Measurements from ENCODE around the gene ATP6V1D.
"Not testable (repeated sequence)": the region's sequence is repeated elsewhere in the genome, so short reads cannot be mapped to it uniquely, and the experiment has no call there.

ATP6V1D gene

GRCh38 chr14:67370830-67371229, 11.2 kb upstream of the ATP6V1D start:
- DNase-seq (ENCODE audit: low spot score), result no peak

DNA sequence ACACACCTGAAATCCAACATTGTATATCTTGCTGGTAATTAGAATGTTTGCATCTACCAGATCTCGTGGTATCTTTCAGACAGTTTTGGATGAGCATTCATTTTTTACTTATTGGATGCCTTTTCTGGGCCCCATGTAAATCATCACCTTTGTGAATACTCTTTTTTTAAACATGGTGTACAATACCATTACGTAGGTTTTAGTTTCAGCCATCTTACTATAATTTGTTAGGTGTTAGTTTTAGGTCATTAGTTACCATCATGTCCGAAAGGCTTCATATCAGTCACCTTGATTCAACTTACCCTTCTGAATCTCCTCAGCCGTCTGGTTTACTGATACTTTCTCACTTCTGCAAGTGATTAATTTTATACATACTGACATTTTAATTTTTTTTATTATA, 5.9 kb upstream of the ATP6V1D start:
- no peak for DNase-seq (ENCODE audit: low spot score)

DNA sequence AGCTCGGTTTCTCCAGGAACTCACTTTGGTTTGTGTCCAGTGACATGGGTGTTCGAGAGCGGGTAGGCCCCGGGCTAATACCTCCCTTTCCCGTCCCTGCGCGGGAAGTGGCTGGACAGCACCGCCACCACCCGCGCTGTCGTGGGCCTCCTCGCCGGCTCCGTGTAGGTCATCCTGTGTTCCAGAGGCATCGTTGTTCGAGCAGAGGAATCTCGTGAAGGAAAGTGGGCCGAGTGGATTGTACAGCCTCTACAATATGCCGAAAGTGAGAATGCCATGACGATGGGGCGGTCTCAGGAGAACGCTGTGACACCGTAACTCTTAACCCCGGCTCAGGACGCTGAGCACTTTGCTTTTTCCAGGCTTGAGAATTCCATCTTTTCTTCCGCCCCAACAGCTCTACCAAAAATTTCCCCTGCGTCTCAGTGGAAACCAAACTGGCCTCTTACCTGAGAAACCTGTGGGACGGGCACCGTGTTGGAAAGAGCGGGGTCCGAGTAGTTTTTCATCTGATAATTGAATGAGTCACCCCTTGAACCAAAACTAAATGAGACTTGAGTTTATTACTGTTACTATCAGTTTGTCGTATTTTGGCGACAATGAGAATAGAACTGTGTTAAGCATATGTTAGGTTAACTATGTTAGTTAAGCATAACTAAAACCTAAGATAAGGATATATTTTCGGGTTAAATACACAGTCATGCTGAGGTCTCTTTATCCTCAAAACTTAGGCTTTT, 1.0 kb upstream of the ATP6V1D start:
- DNase-seq (ENCODE audit: low spot score), result no peak

- DNase-seq (ENCODE audit: low spot score), result peak; percentile 29
These were observed 455 bp downstream of the ATP6V1D start for GRCh38 chr14:67358924-67359774.

- DNase-seq (ENCODE audit: low spot score), result no peak
These were observed 1.6 kb downstream of the ATP6V1D start for GRCh38 chr14:67357969-67358354.

DNA sequence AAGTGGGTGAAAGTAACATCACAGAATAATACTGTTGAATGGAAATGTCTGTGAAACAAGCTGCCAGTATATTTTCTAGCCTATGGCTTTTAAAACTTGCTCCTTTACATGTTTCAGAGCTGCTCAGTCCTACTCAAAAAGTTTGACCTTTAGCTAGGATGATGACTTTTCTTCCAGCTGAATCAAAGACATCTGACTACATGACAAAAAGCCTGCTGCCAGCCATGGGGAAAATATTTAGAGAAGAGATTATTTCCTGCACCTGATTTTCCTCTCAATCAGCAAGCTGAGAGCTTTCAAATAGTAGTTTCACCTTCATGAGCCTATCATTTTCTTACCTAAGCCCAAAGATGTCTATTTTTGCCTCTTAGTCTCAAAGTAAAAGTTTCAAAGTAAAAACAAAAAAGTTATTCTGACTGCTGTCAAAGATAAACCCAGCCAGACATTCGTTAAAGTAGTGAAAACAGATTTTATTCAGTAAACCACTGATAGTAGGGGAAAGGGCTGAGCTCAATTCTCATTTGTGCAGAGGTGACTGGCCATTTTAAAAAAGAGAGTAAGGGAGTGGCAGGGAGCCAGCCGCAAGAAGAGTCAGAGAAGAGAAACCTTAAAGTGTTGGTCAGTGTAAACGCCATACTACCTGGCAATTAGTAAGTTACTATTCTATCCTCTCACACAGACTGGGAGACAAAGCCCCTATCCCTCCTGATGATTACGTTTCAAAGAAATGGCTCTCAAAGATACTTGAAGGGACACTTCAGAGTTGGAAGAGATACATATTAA, 2.2 kb downstream of the ATP6V1D start:
- DNase-seq (ENCODE audit: low spot score), result no peak

GRCh38 chr14:67352055-67352454, 7.5 kb downstream of the ATP6V1D start:
- no peak for DNase-seq (ENCODE audit: low spot score)

GRCh38 chr14:67345583-67345982, 14.0 kb downstream of the ATP6V1D start:
- no peak for DNase-seq (ENCODE audit: low spot score)

DNA sequence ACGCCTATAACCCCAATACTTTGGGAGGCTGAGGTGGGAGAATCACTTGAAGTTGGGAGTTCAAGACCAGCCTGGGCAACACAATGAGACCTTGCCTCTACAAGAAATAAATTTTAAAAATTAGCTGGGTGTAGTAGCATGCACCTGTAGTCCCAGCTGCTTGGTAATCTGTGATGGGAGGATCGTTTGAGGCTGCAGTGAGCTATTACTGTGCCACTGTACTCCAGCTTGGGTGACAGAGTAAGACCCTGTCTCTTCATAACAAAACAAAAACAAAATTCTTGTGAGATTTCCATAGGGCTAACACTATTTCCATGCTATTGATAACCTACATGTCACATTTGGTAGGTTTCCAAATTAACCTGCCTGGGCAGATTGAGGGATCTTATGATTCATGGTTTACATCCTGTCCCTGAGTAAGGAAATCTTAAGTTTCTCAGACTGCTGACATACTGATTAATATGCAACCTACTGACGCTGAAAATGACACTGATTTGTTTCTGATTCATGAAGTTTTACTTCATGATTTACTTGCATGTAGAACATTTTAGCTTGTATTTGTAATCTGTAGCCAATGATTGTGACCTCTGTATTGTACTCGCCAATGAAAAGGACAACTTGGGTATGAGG, 15.9 kb downstream of the ATP6V1D start:
- DNase-seq (ENCODE audit: low spot score), result no peak

DNA sequence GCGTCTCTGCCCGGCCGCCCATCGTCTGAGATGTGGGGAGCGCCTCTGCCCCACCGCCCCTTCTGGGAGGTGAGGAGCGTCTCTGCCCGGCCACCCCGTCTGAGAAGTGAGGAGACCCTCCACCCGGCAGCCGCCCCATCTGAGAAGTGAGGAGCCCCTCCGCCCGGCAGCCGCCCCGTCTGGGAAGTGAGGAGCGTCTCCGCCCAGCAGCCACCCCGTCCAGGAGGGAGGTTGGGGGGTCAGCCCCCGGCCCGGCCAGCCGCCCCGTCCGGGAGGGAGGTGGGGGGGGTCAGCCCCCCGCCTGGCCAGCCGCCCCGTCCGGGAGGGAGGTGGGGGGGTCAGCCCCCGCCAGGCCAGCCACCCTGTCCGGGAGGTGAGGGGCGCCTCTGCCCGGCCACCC, 18.4 kb downstream of the ATP6V1D start:
- not testable (repeated sequence) for DNase-seq (ENCODE audit: low spot score)

DNA sequence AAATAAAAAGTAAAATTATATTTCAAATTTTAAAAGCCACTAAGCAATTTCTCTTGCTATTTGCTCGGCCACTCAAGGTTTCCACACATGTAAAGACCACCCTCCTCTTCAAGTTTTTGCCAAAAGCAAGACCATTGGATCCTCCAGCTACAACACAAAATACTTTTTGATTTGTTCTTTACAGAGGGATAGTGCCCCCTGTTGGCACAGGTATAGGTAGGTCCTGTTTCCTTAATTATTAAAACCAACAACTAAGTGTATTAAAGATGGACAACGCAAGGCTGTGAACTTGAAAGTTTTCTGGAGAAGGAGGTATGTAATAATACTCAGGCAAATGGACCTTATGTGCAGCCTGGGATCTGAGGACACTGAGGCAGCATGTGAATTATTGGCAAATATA, 23.8 kb downstream of the ATP6V1D start:
- DNase-seq (ENCODE audit: low spot score), result peak; percentile 18

DNA sequence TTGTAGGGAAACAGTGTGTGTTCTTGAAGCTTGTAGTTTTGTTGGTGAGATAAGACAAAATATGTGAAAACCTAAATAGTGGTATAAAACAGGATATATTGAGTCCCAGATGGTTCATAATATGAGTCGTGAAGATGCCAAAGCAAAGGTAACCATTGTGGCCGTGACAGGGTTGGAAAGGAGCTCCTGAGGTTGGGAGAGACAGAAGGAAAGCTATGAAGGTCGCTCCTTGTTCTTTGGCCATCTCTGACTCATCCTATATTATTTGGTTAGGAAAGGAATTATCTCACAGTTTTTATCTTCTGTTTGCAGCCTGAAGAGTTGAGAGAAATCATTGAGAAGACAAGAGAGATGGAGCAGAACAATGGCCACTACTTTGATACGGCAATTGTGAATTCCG, 27.1 kb downstream of the ATP6V1D start:
- no peak for DNase-seq (ENCODE audit: low spot score)

DNA sequence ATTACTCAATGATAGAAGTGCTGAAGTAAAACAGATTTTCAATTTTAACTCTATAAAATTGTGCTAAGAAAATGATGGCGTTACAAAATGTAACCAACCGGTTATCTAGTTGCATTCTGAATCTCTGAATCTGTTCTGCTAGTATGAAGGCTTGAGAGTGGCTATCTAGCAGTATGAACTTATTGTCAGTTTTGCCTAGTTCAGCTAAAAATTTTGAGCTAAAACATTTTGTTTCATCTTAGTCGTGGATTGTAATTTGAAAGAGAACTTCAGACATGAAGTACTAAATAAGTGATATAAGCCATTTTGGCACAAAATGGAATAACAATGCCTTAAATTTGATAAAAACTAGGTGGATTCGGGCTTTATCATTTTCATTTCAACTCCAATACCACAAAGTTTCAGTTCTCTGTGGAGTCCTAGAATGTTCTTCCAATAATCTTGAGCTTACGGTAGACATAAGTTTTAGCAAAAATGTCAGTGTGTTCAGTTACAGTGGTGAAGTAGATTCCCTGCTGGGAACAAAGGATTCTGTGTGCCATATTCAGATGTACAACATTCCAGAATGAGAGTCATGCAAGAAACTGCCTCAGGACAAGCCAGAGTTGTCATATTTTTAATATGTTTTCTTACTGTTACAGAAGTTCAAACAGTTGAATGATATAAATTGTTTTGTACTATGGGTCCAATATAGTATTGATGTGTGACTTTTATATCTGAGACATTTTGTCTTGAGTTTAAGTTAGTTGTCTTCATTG, 28.1 kb downstream of the ATP6V1D start:
- no peak for DNase-seq (ENCODE audit: low spot score)

DNA sequence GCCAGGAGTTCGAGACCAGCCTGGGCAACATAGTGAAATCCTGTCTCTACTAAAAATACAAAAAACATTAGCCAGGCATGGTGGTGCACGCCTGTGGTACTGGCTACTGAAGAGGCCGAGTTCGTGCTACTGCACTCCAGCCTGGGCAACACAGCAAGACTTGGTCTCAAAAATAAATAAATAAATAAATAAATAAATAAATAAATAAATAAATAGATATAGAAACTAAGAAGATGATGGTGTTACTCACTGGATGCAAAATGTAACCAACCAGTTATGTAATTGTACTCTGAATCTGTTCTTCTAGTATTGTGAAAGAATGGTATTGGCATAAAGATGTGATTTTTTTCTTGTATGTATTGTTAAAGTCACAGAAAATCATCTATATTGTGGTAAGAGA, 29.9 kb downstream of the ATP6V1D start:
- not testable (repeated sequence) for DNase-seq (ENCODE audit: low spot score)

DNA sequence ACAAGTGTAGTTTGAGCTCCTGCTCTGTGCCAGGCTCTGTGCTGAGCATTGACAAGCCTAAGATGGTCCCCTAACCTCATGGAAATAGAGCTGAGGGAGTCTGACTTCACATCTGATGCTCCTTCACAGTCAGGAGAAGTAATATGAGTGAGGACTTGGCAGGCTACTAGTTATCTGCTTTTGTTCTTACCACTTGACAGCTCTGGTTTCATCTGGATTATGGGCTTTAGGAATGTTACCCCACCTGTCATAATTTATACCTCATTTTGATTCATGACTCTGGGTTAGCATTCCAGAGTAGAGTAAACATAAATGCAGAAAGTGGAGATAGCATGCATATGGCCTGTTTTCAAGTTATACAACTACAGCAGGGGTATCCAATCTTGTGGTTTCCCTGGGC, 40.5 kb downstream of the ATP6V1D start:
- DNase-seq (ENCODE audit: low spot score), result no peak

- no peak for DNase-seq (ENCODE audit: low spot score)
These were observed 41.8 kb downstream of the ATP6V1D start for GRCh38 chr14:67317822-67318221.

DNA sequence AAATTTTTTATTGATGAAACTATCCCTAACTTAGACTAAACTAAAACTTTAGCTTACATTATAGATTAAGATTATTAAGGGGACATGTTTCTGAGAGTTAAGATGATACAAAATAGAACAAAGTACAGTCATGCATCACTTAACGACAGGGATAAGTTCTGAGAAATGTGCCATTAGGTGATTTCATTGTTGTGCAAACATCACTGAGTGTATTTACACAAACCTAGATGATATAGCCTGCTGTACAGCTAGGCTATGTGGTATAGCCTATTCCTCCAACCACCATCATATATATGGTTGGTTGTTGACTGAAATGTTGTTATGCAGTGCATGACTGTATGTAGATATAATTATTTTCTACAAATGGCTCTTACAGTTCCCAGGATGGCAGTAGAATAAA, 46.5 kb downstream of the ATP6V1D start:
- DNase-seq (ENCODE audit: low spot score), result no peak

- DNase-seq (ENCODE audit: low spot score), result no peak
These were observed 47.7 kb downstream of the ATP6V1D start for GRCh38 chr14:67311868-67312267.
